ENCODE results near the gene ATF6B.
A peak's percentile ranks its signal among the peaks of the same experiment; 100 is the strongest.
"Not testable (repeated sequence)": the region's sequence is repeated elsewhere in the genome, so short reads cannot be mapped to it uniquely, and the experiment has no call there.

ATF6B gene

GRCh38 chr6:32102255-32102654 lies 25.8 kb downstream of the ATF6B start:
- DNase-seq, result no peak

- DNase-seq, result not testable (repeated sequence)
These were observed 27.8 kb downstream of the ATF6B start for GRCh38 chr6:32100251-32100650.

DNA sequence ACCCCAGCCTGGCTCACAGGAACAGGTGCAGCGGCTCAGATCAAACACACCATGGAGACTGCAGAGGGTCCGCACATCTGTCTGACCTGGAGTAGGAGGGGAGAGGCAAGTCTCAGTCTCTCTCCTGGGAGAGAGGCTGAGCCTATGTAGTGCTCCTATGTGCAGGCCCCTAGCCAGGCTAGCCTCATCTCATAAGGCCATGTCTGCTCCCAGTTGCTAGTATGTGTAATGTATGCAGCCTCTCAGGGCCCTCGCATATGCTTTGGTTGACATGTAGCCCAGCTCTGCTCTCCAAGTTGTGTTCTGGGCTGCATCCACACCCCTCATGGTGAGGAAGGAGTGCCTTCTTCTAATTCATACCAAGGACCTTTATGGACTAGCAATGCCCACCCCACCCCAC lies 30.7 kb downstream of the ATF6B start:
- no peak for DNase-seq

- no peak for DNase-seq
These were observed 31.4 kb downstream of the ATF6B start for GRCh38 chr6:32096394-32097258.

- no peak for DNase-seq
These were observed 32.0 kb downstream of the ATF6B start for GRCh38 chr6:32096087-32096393.

DNA sequence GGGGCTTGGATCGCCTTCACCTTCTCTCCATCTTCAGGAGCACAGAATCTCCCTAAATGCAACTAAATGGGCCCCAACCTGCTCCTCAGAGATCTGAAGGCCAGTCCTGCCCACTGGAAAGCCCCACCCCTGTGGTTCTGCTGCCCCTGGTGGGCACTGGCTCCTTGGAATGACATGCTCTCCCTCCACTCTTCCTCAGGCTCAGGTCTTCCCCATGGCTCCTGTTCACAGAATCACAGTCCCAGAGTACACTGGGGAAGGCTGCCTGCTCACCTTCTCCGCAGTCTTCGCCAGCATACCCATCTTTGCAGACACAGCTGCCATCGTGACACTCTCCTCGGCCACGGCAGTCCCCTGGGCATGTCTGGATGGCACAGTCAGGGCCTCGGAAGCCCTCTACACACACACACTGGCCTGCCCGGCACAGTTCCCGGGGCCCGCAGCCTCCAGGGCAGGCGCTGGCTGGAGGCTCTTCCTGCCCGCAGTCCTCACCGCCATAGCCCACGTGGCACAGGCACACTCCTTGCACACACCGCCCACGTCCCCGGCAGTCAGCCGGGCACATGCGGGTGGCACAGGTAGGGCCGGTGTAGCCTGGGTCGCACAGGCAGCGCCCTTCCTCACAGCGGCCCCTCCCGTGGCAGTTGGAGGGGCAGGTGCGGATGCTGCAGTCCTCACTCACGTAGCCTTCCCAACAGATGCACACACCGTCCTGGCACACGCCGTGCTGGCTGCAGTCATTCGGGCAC lies 32.5 kb downstream of the ATF6B start:
- no peak for DNase-seq

GRCh38 chr6:32092760-32093497 lies 35.1 kb downstream of the ATF6B start:
- DNase-seq, result no peak

DNA sequence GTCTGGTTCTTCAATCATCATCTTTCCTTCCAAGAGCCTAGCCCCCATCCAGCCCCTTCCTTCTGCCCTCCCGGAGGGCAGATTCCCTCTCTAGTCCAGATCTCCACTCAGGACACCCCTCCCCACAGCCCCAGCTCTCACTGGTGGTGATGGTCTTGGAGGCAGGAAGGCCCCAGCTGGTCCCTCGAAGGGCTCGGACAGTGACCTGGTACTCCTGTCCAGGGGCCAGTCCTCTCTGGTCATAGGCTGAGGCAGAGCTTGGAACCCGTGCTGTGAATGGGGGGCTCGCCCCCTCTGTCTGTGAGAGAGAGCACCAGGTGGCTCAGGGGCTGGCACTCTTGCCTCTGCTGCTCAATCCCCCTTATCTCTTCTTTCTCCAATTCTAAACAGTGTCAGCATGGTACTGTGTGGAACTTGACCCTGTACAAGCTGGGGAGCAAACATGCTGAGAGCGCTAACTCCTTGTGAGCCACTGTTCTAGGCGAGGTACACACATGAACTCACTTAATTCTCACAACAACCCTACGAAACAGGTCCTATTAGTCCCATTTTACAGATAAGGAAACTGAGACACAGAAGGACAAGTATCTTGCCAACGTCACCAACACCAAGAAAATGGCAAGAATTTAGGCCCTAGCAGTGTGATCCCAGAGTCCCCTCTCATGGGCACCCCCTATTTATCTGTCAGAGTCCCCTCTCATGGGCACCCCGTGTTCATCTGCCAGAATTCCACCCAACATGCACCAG lies 38.8 kb downstream of the ATF6B start:
- no peak for DNase-seq

DNA sequence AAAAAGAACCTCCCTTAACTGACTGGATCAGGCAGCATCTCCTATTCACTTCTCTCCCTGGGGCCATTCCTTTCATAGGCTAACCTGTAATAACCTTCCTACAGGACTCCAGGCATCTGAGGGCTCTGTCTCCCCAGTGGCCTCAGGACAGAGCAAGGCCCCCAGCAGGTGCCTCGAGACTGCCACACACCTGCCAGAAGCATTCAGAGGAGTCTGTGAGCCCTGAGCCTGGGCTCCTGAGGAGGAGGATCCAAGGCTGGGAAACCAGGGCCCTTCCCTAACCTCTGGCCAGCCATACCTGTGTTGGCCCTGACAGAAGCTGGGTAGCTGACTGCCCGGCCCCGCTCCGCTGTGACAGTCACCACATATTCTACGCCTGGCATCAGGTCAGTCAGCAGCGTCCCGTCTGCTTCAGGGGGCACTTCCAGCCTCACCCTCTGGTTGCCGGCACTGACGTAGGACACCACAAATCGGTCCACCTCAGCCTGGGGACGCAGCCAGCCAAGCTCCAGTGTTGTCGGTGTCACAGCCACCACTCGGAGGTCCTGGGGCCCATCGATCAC lies 39.5 kb downstream of the ATF6B start:
- DNase-seq, result no peak

DNA sequence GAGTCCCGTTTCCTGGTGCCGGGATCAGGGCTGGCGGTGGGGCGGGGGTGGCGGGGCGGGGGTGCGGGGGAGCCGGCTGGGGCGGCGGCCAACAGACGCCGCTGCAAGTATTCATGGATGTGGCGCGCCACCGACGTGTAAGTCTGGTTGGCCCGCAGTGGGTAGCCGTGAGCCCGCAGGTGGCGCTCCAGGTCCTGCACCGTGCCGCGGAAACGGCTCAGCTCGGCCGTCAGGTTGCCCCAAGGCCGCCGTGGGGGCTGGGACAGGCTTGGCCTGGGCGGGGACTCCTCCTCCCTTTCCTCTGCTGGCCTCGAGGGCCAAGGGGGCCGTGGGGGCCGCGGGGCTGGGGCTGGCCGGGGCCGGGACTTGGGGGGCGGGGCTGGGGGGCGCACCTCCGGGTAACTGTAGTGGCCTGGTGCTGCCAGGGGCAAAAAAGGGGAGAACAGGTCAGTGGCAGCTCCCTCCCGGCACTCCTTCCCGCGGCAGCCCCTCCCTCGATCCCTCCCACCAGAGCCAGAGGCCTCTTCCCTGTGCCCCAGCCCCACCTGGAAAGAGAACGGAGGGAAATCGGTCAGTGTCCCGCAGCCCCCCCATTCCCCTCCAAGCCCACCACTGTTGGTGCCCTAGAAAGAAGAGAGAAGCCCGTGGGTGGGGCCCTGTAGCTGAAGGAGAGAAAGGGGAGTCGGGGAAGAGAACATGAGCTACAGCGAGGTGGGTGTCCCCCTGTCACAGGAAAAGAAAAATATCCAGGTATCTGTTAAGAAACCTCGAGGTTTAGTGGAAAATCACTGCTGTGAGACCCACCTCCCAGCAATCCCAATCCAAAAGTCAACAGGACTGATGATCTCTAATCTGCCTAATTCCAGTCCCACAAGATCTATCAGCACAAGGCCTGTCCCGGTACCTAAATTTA lies 40.2 kb downstream of the ATF6B start:
- peak; percentile 70 for DNase-seq

GRCh38 chr6:32086661-32087573 lies 41.1 kb downstream of the ATF6B start:
- no peak for DNase-seq

DNA sequence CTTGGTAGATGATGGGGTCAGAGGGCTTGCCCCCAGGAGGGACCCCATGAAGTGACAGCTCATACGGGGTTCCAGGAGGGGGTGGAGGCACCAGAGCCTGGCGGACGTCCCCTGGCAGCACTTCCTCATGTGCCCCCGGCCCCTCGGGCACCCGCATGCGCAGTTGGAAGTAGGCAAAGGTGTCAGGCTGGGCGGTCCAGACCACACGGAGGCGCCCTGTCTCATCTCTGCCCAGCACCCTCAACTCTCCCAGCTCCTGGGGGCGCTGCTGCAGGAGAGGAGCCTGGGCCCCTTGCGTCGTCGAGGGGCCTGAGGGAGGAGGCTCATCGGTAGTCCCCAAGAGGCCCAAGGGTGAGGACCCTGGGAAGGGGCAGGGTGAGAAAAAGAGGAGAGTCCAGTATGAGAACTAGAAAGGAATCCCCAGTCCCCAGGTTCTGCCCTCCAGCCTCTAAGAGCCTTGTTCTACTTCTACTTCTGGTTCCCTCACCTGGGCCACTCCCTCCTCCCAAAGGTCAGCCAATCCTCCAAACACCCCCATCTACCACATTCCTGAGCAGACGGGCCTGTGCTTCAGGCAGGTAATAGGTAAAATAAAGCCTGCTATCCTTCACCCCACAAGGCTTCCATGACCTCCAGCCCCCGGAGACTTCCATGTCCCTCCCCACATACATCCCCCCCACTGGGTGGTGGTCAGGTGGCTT lies 42.1 kb downstream of the ATF6B start:
- DNase-seq, result no peak

- no peak for DNase-seq
These were observed 43.3 kb downstream of the ATF6B start for GRCh38 chr6:32084780-32085179.

DNA sequence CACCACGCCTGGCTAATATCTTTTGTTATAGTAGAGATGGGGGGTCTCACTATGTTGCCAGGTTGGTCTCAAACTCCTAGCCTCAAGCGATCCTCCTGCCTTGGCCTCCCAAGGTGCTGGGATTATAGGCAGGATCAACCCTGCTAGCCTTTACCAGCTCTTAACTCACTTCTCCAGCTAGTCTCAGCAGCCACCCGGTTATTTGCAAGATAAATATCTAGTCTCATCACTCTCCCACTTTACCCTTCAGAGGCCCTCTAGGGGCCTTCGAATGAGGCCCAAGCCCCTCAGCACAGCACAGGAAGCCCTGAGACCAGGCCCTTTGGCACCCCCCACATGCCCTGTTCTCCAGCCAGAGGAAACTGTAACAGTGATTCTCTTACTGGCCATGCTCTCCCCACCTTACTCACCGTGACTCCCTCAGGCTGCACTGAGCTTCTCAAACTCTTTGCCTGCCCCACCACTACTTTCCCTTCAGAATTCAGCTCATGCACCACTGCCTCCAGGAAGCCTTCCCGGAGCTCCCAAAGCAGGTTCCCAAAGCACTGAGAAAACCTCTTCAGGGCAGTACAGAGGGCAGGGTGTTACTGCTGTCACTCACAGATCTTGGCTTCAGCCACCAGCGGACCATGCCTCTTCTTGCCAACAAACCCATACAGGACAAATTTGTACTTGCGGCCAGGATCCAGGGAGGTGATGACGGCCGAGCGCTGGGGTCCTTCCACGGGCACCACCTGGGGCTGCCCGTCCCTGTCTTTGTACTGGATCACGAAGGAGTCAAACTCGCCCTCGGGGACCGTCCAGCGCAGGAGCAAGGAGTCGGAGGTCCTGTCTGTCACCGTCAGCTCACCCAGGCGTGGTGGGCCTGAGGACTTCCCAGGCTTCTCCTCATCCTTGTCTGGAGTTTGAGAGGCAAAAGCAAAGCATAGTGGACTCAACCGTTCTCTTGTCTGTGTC lies 44.0 kb downstream of the ATF6B start:
- DNase-seq, result no peak

DNA sequence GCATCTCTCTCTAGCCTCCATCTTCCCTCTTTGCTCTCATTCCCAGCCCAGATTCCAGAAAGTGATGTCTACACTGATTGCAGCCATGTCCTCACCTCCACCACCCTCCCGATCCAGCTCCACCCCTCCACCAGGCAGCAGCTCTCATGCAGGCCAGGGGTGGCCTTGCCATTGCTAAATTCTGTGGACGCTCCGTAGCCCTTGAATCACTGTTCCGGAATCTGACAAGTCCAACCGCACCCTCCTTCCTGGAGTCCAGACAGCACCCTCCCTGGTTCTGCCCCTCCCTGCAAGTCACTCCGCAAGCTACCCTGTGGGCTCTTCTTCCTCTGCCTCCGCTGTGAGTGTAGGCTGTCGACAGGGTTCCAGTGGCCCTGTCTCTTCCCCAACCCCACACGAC lies 45.1 kb downstream of the ATF6B start:
- no peak for DNase-seq

DNA sequence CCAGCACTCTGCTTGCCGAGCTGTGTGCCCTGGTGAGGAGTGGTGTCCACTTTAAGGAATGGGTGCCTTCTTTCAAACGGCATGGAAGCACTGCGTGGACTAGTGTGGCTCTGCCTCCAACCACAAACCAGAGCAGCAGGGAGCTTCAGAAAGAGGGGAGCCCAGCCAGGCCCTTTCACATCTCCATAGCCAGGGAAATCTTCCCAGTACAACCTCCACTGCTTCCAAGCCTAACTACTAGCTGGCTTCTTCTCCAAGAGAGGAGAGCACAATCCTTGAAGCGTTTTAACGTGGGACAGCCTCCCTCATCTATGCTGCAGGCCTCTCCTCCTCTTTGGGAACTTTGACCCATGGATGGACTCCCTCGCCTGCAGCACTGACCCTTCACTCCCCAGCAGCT lies 45.6 kb downstream of the ATF6B start:
- DNase-seq, result no peak

DNA sequence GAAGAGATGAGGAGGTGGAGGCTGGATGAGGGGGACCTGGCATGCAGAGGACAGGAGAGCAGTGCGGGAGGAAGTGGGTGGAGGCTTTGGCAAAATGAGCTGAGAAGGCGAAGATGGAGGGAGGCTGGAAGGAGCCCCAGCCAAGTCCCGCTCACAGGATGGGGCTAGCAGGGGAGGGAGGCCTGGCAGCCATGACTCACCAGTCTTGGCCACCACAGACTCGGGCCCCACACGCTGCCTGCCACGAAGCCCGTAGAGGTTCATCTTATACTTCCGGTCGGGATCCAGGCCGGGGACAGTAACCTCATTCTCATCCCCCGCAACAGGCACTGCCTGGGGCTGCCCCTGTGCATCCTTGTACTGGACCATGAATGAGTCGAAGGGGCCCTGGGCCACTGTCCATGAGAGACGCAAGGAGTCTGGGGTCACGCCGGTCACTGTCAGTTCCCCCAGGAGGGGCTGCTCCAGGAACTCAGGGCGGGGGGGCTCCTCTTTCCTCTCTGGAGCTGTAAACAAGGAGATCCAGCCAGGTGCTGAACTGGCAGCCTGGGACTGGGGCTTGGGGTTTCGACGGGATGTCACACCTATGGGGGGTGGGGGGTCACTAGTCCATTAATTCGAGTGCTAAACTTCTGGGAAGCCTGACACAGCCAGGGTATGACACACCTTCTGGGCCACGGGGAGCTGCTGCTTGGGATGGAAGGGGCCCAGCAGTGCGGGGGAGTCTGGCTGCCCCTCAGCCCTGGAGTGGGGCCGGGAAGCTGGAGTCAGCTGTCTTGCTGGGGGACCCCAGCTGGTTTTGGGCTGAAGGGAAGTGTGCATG lies 46.7 kb downstream of the ATF6B start:
- no peak for DNase-seq
